Measurements from ENCODE around the gene VPS9D1.

GRCh38 chr16:89738538-89739317 is 18.0 kb upstream of the VPS9D1 start:
- TF ChIP-seq POLR2A (IDR thresholded peaks at IDR 0.05) (no peak), CTCF (IDR thresholded peaks at IDR 0.05) (no peak), EP300 (IDR thresholded peaks at IDR 0.05) (no peak), POLR2AphosphoS5 (IDR thresholded peaks at IDR 0.05) (no peak)
